Dendritic cell treated with granulocyte-macrophage colony-stimulating factor and Interleukin-4, amounts not matched to agents 40 ng/mL and 50 ng/mL, for 4 days (primary cell): ENCODE measurements around the gene STH.

Experiments
- H3K27ac Mint-ChIP-seq: one replicate; pipeline ENCODE4 v1.8.0; 2022; ENCODE audit warnings: mild to moderate bottlenecking, mixed read lengths
- H3K27me3 Mint-ChIP-seq: one replicate; pipeline ENCODE4 v1.8.0; 2022; ENCODE audit warnings: mild to moderate bottlenecking, mixed read lengths
- H3K36me3 Mint-ChIP-seq: one replicate; pipeline ENCODE4 v1.8.0; 2022; ENCODE audit warnings: low read depth, mixed read lengths
- H3K4me1 Mint-ChIP-seq: one replicate; pipeline ENCODE4 v1.8.0; 2022; ENCODE audit warnings: low read depth, mixed read lengths
- H3K4me3 Mint-ChIP-seq: one replicate; pipeline ENCODE4 v1.8.0; 2022; ENCODE audit warnings: mild to moderate bottlenecking, moderate library complexity, mixed read lengths
- H3K9me3 Mint-ChIP-seq: one replicate; pipeline ENCODE4 v1.8.0; 2022; ENCODE audit warnings: mixed read lengths
- intact Hi-C: fragments of 100-400 bp; cut with micrococcal nuclease; formaldehyde crosslinking; loops from one replicate; pipeline ENCODE4 v1.15.0; 2022

The STH gene

GRCh38 chr17:46026166-46027047 is 27.4 kb downstream of the STH start:
- intact Hi-C loops, result no loop called here
- no peaks in the 10 kb centered on the region for H3K9me3 Mint-ChIP-seq
- peaks cover 61% of the 10 kb centered on the region for H3K4me1 Mint-ChIP-seq
- H3K27ac Mint-ChIP-seq, result peak overlapping the region; percentile 96
- H3K36me3 Mint-ChIP-seq, result peaks cover 65% of the 10 kb centered on the region
- H3K4me3 Mint-ChIP-seq, result peak overlapping the region; percentile 35
- H3K27me3 Mint-ChIP-seq, result no peaks in the 10 kb centered on the region

DNA sequence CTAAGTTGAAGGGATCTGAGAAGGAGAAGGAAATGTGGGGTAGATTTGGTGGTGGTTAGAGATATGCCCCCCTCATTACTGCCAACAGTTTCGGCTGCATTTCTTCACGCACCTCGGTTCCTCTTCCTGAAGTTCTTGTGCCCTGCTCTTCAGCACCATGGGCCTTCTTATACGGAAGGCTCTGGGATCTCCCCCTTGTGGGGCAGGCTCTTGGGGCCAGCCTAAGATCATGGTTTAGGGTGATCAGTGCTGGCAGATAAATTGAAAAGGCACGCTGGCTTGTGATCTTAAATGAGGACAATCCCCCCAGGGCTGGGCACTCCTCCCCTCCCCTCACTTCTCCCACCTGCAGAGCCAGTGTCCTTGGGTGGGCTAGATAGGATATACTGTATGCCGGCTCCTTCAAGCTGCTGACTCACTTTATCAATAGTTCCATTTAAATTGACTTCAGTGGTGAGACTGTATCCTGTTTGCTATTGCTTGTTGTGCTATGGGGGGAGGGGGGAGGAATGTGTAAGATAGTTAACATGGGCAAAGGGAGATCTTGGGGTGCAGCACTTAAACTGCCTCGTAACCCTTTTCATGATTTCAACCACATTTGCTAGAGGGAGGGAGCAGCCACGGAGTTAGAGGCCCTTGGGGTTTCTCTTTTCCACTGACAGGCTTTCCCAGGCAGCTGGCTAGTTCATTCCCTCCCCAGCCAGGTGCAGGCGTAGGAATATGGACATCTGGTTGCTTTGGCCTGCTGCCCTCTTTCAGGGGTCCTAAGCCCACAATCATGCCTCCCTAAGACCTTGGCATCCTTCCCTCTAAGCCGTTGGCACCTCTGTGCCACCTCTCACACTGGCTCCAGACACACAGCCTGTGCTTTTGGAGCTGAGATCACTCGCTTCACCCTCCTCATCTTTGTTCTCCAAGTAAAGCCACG is 28.3 kb downstream of the STH start:
- Mint-ChIP-seq H3K4me3 (peak overlapping the region; percentile 31), H3K27me3 (no peaks in the 10 kb centered on the region), H3K9me3 (no peaks in the 10 kb centered on the region), H3K27ac (peak overlapping the region; percentile 96), H3K36me3 (peaks cover 74% of the 10 kb centered on the region), H3K4me1 (peaks cover 61% of the 10 kb centered on the region)
- intact Hi-C loops, result no loop called here

- intact Hi-C loops, result no loop called here
- Mint-ChIP-seq H3K36me3 (peaks cover 74% of the 10 kb centered on the region), H3K4me1 (peaks cover 61% of the 10 kb centered on the region), H3K27me3 (no peaks in the 10 kb centered on the region), H3K27ac (peak overlapping the region; percentile 96), H3K4me3 (no peak overlapping the region), H3K9me3 (no peaks in the 10 kb centered on the region)
These were observed 28.9 kb downstream of the STH start for GRCh38 chr17:46027976-46028325.

DNA sequence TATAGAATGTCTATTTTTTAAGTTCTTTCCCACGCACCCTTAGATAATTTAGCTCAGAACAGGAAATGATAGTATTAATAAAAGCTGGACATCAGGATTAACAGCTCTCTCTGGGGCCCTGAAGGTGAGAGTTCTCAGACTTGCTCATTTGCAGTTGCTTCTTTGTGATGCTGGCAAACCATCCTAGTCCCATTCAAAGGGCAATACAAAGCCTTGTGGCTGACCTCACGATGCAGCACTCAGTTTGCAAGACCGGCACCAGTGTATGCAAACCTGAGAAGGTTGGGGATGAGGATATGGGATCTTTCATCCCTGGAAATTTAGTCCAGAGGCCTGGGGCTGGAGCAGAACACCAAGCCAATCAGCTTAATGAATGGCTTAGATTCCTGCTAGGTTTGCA is 29.3 kb downstream of the STH start:
- Mint-ChIP-seq H3K27ac (peak overlapping the region; percentile 96), H3K4me1 (peaks cover 61% of the 10 kb centered on the region), H3K4me3 (no peak overlapping the region), H3K27me3 (no peaks in the 10 kb centered on the region), H3K36me3 (peaks cover 74% of the 10 kb centered on the region), H3K9me3 (no peaks in the 10 kb centered on the region)
- intact Hi-C loops, result no loop called here

DNA sequence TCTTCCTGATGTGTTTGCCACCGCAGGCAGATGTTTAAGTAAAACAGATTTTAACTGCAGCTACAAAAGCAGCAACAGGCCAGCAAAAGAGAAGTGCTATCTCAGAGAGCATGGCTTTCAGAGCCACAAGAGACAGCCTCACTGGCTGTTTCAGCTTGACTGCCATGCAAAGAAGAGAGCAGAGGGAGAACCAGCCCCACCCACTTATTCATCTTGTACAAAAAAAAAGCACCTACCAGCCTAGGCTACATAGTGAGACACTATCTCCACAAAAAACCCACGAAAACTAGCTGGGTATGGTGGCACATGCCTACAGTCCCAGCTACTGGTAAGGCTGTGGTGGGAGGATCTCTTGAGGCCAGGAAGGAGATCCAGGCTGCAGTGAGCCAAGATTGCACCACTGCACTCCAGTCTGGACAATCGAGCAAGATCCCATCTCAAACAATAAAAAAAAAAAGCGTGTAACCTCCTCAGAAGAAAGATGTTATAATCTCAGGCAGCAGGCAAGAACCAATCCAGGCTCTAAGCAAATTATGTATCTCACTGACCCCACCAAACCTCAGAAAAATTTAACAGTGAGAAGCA is 30.0 kb downstream of the STH start:
- intact Hi-C loops, result no loop called here
- no peaks in the 10 kb centered on the region for H3K9me3 Mint-ChIP-seq
- H3K27ac Mint-ChIP-seq, result no peak overlapping the region
- no peak overlapping the region for H3K4me3 Mint-ChIP-seq
- peaks cover 61% of the 10 kb centered on the region for H3K4me1 Mint-ChIP-seq
- H3K36me3 Mint-ChIP-seq, result peaks cover 74% of the 10 kb centered on the region
- no peaks in the 10 kb centered on the region for H3K27me3 Mint-ChIP-seq

DNA sequence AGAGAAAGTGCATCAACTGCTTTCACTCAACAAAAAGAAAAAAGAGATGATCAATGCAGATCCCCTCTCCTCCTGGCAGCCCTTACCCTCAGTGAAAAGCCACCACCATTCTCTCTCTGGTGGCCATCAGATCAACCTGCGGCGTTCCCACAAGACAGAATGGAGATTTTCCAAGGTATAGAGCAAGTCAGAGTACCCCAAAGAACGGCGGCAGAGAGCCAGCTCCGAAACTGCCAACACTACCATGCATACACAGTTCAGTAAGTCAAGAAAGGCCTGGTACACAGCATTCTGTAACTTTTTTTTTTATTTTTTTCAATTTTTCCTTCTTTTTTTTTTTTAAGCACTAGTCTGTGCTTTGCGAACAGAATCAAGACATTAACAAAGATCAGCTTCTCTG is 30.6 kb downstream of the STH start:
- Mint-ChIP-seq H3K4me1 (peaks cover 58% of the 10 kb centered on the region), H3K9me3 (no peaks in the 10 kb centered on the region), H3K36me3 (peaks cover 74% of the 10 kb centered on the region), H3K27me3 (no peaks in the 10 kb centered on the region), H3K4me3 (no peak overlapping the region), H3K27ac (no peak overlapping the region)
- intact Hi-C loops, result no loop called here

DNA sequence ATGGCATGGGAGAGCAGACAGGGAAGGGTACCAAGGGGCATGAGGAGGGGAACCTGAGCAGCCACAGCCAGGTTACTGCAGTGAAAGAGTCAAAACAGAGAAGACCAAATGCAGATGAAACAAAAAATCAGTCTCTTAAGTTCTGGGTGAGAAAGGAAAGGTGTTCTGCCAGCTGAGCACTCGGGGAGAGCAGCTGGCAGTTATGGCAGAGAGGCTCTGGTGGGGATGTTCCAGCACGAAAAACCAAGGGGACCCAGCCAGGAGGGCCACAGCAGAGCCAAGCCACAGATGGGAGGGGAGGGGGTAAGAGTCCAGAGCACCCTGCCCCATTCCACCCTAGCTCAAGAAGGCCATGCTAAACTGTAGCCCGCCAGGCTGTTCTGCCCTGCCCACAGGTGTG is 31.7 kb downstream of the STH start:
- Mint-ChIP-seq H3K36me3 (peaks cover 74% of the 10 kb centered on the region), H3K9me3 (no peaks in the 10 kb centered on the region), H3K4me1 (peaks cover 47% of the 10 kb centered on the region), H3K4me3 (no peak overlapping the region), H3K27ac (peak overlapping the region; percentile 50), H3K27me3 (no peaks in the 10 kb centered on the region)
- intact Hi-C loops, result no loop called here

GRCh38 chr17:46031440-46031839 is 32.4 kb downstream of the STH start:
- H3K27me3 Mint-ChIP-seq, result no peaks in the 10 kb centered on the region
- intact Hi-C loops, result no loop called here
- H3K4me3 Mint-ChIP-seq, result no peak overlapping the region
- H3K27ac Mint-ChIP-seq, result no peak overlapping the region
- peaks cover 76% of the 10 kb centered on the region for H3K36me3 Mint-ChIP-seq
- no peaks in the 10 kb centered on the region for H3K9me3 Mint-ChIP-seq
- H3K4me1 Mint-ChIP-seq, result peaks cover 40% of the 10 kb centered on the region

DNA sequence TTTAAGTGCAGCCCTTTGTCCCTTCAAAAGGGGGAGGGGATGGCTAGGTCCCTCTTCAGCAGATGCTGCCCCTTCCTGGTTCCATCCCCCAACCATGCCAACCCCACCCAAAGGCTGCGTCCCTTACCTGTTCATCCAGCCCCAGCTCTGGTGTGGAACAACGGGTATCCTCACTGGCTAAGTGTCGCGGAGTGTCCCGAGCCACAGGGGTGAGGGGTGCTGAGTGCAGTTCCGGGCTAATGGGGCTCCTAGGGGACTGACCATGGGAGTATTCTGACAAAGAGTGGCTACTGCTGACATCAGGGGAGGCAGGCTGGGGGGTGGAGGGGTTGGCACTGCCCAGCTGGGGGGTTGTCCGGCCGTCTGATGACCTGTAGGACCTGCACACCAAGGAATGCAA is 32.9 kb downstream of the STH start:
- intact Hi-C loops, result no loop called here
- Mint-ChIP-seq H3K4me1 (peaks cover 35% of the 10 kb centered on the region), H3K9me3 (no peaks in the 10 kb centered on the region), H3K27me3 (no peaks in the 10 kb centered on the region), H3K4me3 (no peak overlapping the region), H3K27ac (no peak overlapping the region), H3K36me3 (peaks cover 81% of the 10 kb centered on the region)

- peaks cover 91% of the 10 kb centered on the region for H3K36me3 Mint-ChIP-seq
- intact Hi-C loops, result no loop called here
- no peaks in the 10 kb centered on the region for H3K27me3 Mint-ChIP-seq
- no peak overlapping the region for H3K4me3 Mint-ChIP-seq
- peaks cover 25% of the 10 kb centered on the region for H3K4me1 Mint-ChIP-seq
- H3K9me3 Mint-ChIP-seq, result no peaks in the 10 kb centered on the region
- no peak overlapping the region for H3K27ac Mint-ChIP-seq
These were observed 33.9 kb downstream of the STH start for GRCh38 chr17:46032909-46033308.

GRCh38 chr17:46033392-46033791 is 34.3 kb downstream of the STH start:
- no peaks in the 10 kb centered on the region for H3K9me3 Mint-ChIP-seq
- H3K27me3 Mint-ChIP-seq, result no peaks in the 10 kb centered on the region
- no peak overlapping the region for H3K27ac Mint-ChIP-seq
- peaks cover 96% of the 10 kb centered on the region for H3K36me3 Mint-ChIP-seq
- no peak overlapping the region for H3K4me3 Mint-ChIP-seq
- intact Hi-C loops, result no loop called here
- peaks cover 21% of the 10 kb centered on the region for H3K4me1 Mint-ChIP-seq

- H3K27me3 Mint-ChIP-seq, result no peaks in the 10 kb centered on the region
- H3K4me1 Mint-ChIP-seq, result peaks cover 6% of the 10 kb centered on the region
- no peaks in the 10 kb centered on the region for H3K9me3 Mint-ChIP-seq
- peaks cover 100% of the 10 kb centered on the region for H3K36me3 Mint-ChIP-seq
- H3K4me3 Mint-ChIP-seq, result no peak overlapping the region
- H3K27ac Mint-ChIP-seq, result no peak overlapping the region
- intact Hi-C loops, result no loop called here
These were observed 36.2 kb downstream of the STH start for GRCh38 chr17:46035112-46035818.

DNA sequence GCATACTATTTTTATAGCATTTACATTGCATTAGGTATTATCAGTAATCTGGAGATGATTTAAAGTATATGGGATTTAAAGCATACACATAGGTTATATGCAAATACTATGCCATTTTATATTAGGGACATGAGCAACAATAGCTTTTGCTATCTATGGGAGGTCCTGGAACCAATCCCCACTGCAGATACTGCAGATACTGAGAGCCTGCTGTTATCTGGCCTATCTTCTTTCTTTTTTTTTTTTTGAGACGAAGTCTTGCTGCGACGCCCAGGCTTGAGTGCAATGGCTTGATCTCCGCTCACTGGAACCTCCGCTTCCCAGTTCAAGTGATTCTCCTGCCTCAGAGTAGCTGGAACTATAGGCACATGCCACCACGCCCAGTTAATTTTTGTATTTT is 37.4 kb downstream of the STH start:
- H3K36me3 Mint-ChIP-seq, result peaks cover 100% of the 10 kb centered on the region
- no peak overlapping the region for H3K27ac Mint-ChIP-seq
- H3K4me1 Mint-ChIP-seq, result no peaks in the 10 kb centered on the region
- H3K27me3 Mint-ChIP-seq, result no peaks in the 10 kb centered on the region
- intact Hi-C loops, result no loop called here
- H3K4me3 Mint-ChIP-seq, result no peak overlapping the region
- no peaks in the 10 kb centered on the region for H3K9me3 Mint-ChIP-seq
